Activated naive CD8-positive, alpha-beta T cell treated with anti-CD3 and anti-CD28 coated beads, Interleukin-2, amount 50 U/mL, for 24 hours (primary cell): ENCODE results near the gene NPIPA1.
"Not testable (repeated sequence)": the region's sequence is repeated elsewhere in the genome, so short reads cannot be mapped to it uniquely, and the experiment has no call there.

Experiments
- ATAC-seq: fragments of 150-1000 bp; cut with Tn5 transposase; one replicate; pipeline ENCODE4 v1.10.0; 2021
- DNase-seq: peaks from one replicate; pipeline ENCODE4 v3.0.0; 2021
- H3K27ac Mint-ChIP-seq: one replicate; pipeline ENCODE4 v1.8.0; 2021; ENCODE audit warnings: mild to moderate bottlenecking, mixed read lengths
- H3K27me3 Mint-ChIP-seq: one replicate; pipeline ENCODE4 v1.8.0; 2021; ENCODE audit warnings: mixed read lengths
- H3K36me3 Mint-ChIP-seq: one replicate; pipeline ENCODE4 v1.8.0; 2021; ENCODE audit warnings: low read depth, mixed read lengths
- H3K4me1 Mint-ChIP-seq: one replicate; pipeline ENCODE4 v1.8.0; 2021; ENCODE audit warnings: mixed read lengths
- H3K4me3 Mint-ChIP-seq: one replicate; pipeline ENCODE4 v1.8.0; 2021; ENCODE audit warnings: mild to moderate bottlenecking, moderate library complexity, mixed read lengths
- H3K9me3 Mint-ChIP-seq: one replicate; pipeline ENCODE4 v1.8.0; 2021; ENCODE audit warnings: mixed read lengths

NPIPA1 gene

GRCh38 chr16:14922968-14923367 lies 14.3 kb upstream of the NPIPA1 start:
- H3K27me3 Mint-ChIP-seq, H3K27ac Mint-ChIP-seq, DNase-seq, H3K9me3 Mint-ChIP-seq, H3K4me3 Mint-ChIP-seq, H3K4me1 Mint-ChIP-seq, H3K36me3 Mint-ChIP-seq, ATAC-seq: not testable (repeated sequence)

- H3K9me3 Mint-ChIP-seq, H3K27ac Mint-ChIP-seq, H3K4me1 Mint-ChIP-seq, H3K4me3 Mint-ChIP-seq, H3K36me3 Mint-ChIP-seq, ATAC-seq, H3K27me3 Mint-ChIP-seq, DNase-seq: not testable (repeated sequence)
Measured at GRCh38 chr16:14923394-14924088, 13.7 kb upstream of the NPIPA1 start.

GRCh38 chr16:14924359-14924758 lies 12.9 kb upstream of the NPIPA1 start:
- not testable (repeated sequence) for DNase-seq, H3K4me3 Mint-ChIP-seq, ATAC-seq, H3K27me3 Mint-ChIP-seq, H3K4me1 Mint-ChIP-seq, H3K9me3 Mint-ChIP-seq, H3K27ac Mint-ChIP-seq, H3K36me3 Mint-ChIP-seq

GRCh38 chr16:14924982-14925381 lies 12.3 kb upstream of the NPIPA1 start:
- ATAC-seq, H3K27me3 Mint-ChIP-seq, H3K27ac Mint-ChIP-seq, H3K9me3 Mint-ChIP-seq, DNase-seq, H3K36me3 Mint-ChIP-seq, H3K4me3 Mint-ChIP-seq, H3K4me1 Mint-ChIP-seq: not testable (repeated sequence)

- DNase-seq, H3K9me3 Mint-ChIP-seq, H3K4me3 Mint-ChIP-seq, H3K27me3 Mint-ChIP-seq, H3K27ac Mint-ChIP-seq, H3K4me1 Mint-ChIP-seq, H3K36me3 Mint-ChIP-seq: not testable (repeated sequence)
- peak; percentile 46 for ATAC-seq
Measured at GRCh38 chr16:14928064-14928714, 9.1 kb upstream of the NPIPA1 start.

GRCh38 chr16:14929176-14929575 lies 8.1 kb upstream of the NPIPA1 start:
- not testable (repeated sequence) for H3K27ac Mint-ChIP-seq, H3K27me3 Mint-ChIP-seq

GRCh38 chr16:14930246-14930645 lies 7.0 kb upstream of the NPIPA1 start:
- H3K27ac Mint-ChIP-seq, H3K4me3 Mint-ChIP-seq, DNase-seq, H3K27me3 Mint-ChIP-seq, H3K36me3 Mint-ChIP-seq, H3K4me1 Mint-ChIP-seq, H3K9me3 Mint-ChIP-seq, ATAC-seq: not testable (repeated sequence)

More at GRCh38 chr16:14929176-14929575, 8.1 kb upstream of the NPIPA1 start:
- not testable (repeated sequence) for H3K9me3 Mint-ChIP-seq, H3K36me3 Mint-ChIP-seq, DNase-seq, ATAC-seq, H3K4me3 Mint-ChIP-seq, H3K4me1 Mint-ChIP-seq

- not testable (repeated sequence) for ATAC-seq, H3K36me3 Mint-ChIP-seq, H3K4me3 Mint-ChIP-seq, H3K4me1 Mint-ChIP-seq, H3K27me3 Mint-ChIP-seq, H3K9me3 Mint-ChIP-seq, H3K27ac Mint-ChIP-seq, DNase-seq
Measured at GRCh38 chr16:14930971-14931370, 6.3 kb upstream of the NPIPA1 start.

GRCh38 chr16:14932581-14933375 lies 4.5 kb upstream of the NPIPA1 start:
- H3K4me3 Mint-ChIP-seq, DNase-seq, H3K27ac Mint-ChIP-seq, ATAC-seq, H3K36me3 Mint-ChIP-seq, H3K4me1 Mint-ChIP-seq, H3K9me3 Mint-ChIP-seq, H3K27me3 Mint-ChIP-seq: not testable (repeated sequence)

- H3K4me1 Mint-ChIP-seq, ATAC-seq, H3K36me3 Mint-ChIP-seq, H3K9me3 Mint-ChIP-seq, H3K27me3 Mint-ChIP-seq, DNase-seq, H3K27ac Mint-ChIP-seq, H3K4me3 Mint-ChIP-seq: not testable (repeated sequence)
Measured at GRCh38 chr16:14937994-14938393, 751 bp downstream of the NPIPA1 start.

- not testable (repeated sequence) for ATAC-seq, H3K27ac Mint-ChIP-seq, H3K9me3 Mint-ChIP-seq
Measured at GRCh38 chr16:14942686-14943085, 5.4 kb downstream of the NPIPA1 start.

GRCh38 chr16:14955546-14956231 lies 18.4 kb downstream of the NPIPA1 start:
- Mint-ChIP-seq H3K9me3 (no peaks in the 10 kb centered on the region), H3K36me3 (no peaks in the 10 kb centered on the region), H3K4me1 (no peaks in the 10 kb centered on the region), H3K4me3 (no peak overlapping the region), H3K27ac (no peak overlapping the region), H3K27me3 (no peaks in the 10 kb centered on the region)
- no peak for DNase-seq
- no peak for ATAC-seq

More at GRCh38 chr16:14942686-14943085, 5.4 kb downstream of the NPIPA1 start:
- not testable (repeated sequence) for H3K4me3 Mint-ChIP-seq, H3K4me1 Mint-ChIP-seq, DNase-seq, H3K27me3 Mint-ChIP-seq, H3K36me3 Mint-ChIP-seq

- H3K27ac Mint-ChIP-seq = no peak overlapping the region
- no peaks in the 10 kb centered on the region for H3K36me3 Mint-ChIP-seq
- ATAC-seq (no peak), DNase-seq (no peak)
- peaks cover 3% of the 10 kb centered on the region for H3K27me3 Mint-ChIP-seq
- peaks cover 2% of the 10 kb centered on the region for H3K9me3 Mint-ChIP-seq
- H3K4me1 Mint-ChIP-seq = no peaks in the 10 kb centered on the region
- no peak overlapping the region for H3K4me3 Mint-ChIP-seq
Measured at GRCh38 chr16:14957576-14958322, 20.5 kb downstream of the NPIPA1 start.

- DNase-seq (no peak), ATAC-seq (no peak)
- Mint-ChIP-seq H3K27ac (no peak overlapping the region), H3K4me1 (no peaks in the 10 kb centered on the region), H3K36me3 (no peaks in the 10 kb centered on the region), H3K9me3 (peaks cover 7% of the 10 kb centered on the region), H3K4me3 (no peak overlapping the region), H3K27me3 (peaks cover 6% of the 10 kb centered on the region)
Measured at GRCh38 chr16:14958323-14958600, 21.0 kb downstream of the NPIPA1 start.
